ENCODE data around the gene ZNF488.

DNA sequence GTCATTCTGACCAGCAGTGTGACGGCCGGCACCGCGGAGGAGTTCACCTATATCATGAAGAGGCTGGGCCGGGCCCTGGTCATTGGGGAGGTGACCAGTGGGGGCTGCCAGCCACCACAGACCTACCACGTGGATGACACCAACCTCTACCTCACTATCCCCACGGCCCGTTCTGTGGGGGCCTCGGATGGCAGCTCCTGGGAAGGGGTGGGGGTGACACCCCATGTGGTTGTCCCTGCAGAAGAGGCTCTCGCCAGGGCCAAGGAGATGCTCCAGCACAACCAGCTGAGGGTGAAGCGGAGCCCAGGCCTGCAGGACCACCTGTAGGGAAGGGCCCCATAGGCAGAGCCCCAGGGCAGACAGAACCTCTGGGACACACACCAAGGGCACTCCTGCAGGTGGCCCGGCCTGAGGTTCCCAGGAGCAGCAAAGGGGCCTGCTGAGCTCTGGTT is 26.9 kb downstream of the ZNF488 start:
- TF ChIP-seq, protein P1, sequence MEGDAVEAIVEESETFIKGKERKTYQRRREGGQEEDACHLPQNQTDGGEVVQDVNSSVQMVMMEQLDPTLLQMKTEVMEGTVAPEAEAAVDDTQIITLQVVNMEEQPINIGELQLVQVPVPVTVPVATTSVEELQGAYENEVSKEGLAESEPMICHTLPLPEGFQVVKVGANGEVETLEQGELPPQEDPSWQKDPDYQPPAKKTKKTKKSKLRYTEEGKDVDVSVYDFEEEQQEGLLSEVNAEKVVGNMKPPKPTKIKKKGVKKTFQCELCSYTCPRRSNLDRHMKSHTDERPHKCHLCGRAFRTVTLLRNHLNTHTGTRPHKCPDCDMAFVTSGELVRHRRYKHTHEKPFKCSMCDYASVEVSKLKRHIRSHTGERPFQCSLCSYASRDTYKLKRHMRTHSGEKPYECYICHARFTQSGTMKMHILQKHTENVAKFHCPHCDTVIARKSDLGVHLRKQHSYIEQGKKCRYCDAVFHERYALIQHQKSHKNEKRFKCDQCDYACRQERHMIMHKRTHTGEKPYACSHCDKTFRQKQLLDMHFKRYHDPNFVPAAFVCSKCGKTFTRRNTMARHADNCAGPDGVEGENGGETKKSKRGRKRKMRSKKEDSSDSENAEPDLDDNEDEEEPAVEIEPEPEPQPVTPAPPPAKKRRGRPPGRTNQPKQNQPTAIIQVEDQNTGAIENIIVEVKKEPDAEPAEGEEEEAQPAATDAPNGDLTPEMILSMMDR (IDR thresholded peaks at IDR 0.05), result no peak
- TF ChIP-seq POLR2A (IDR thresholded peaks at IDR 0.05) (no peak), EP300 (IDR thresholded peaks at IDR 0.05) (no peak)

Measured in ovary (tissue), 3 donors.